ENCODE data around the gene B4GALT2.

Gene B4GALT2

GRCh38 chr1:43946236-43947060 lies 32.6 kb upstream of the B4GALT2 start, which contains the start of gene IPO13:
TSS of gene IPO13 (plus strand) at chr1:43946950. CDS start at chr1:43947601, 651 bp downstream.
- peak; percentile 96 for DNase-seq

- no peak for DNase-seq
Observed at GRCh38 chr1:43947061-43947873, 31.7 kb upstream of the B4GALT2 start.

GRCh38 chr1:43947874-43948437 lies 31.1 kb upstream of the B4GALT2 start:
- DNase-seq, result no peak

GRCh38 chr1:43949678-43950077 lies 29.3 kb upstream of the B4GALT2 start:
- DNase-seq, result no peak

GRCh38 chr1:43951021-43951985 lies 27.7 kb upstream of the B4GALT2 start:
- DNase-seq, result no peak

- DNase-seq, result no peak
Observed at GRCh38 chr1:43952731-43953346, 26.2 kb upstream of the B4GALT2 start.

GRCh38 chr1:43953361-43953760 lies 25.6 kb upstream of the B4GALT2 start:
- DNase-seq, result no peak

- no peak for DNase-seq
Observed at GRCh38 chr1:43954036-43954435, 25.0 kb upstream of the B4GALT2 start.

- no peak for DNase-seq
Observed at GRCh38 chr1:43956234-43956633, 22.8 kb upstream of the B4GALT2 start.

- DNase-seq, result no peak
Observed at GRCh38 chr1:43957407-43958040, 21.5 kb upstream of the B4GALT2 start.

GRCh38 chr1:43958351-43959255 lies 20.4 kb upstream of the B4GALT2 start:
- no peak for DNase-seq

- DNase-seq, result no peak
Observed at GRCh38 chr1:43960798-43961197, 18.2 kb upstream of the B4GALT2 start.

- no peak for DNase-seq
Observed at GRCh38 chr1:43961692-43962091, 17.3 kb upstream of the B4GALT2 start.

- DNase-seq, result no peak
Observed at GRCh38 chr1:43962324-43962723, 16.7 kb upstream of the B4GALT2 start.

- DNase-seq, result no peak
Observed at GRCh38 chr1:43963006-43963405, 16.0 kb upstream of the B4GALT2 start.

- no peak for DNase-seq
Observed at GRCh38 chr1:43963890-43964289, 15.1 kb upstream of the B4GALT2 start.

GRCh38 chr1:43965316-43965715 lies 13.7 kb upstream of the B4GALT2 start:
- DNase-seq, result no peak

- peak; percentile 17 for DNase-seq
Observed at GRCh38 chr1:43968348-43968948, 10.6 kb upstream of the B4GALT2 start.

- DNase-seq, result no peak
Observed at GRCh38 chr1:43969416-43969745, 9.6 kb upstream of the B4GALT2 start.

All from T1000 (cell line).